ENCODE measurements around the gene RASAL1. TPM values are rescaled to one million over a fixed set of nuclear protein-coding genes. Genes with fewer than 3 reads are reported as not detected.

Gene RASAL1
- total RNA-seq (10 to 100 TPM in 3 of 5 donors, 1 to 10 TPM in 2; 8.8 to 62.0 (median 47.3) TPM), polyA plus RNA-seq (10 to 100 TPM in 2 of 3 donors, 1 to 10 TPM in 1; 3.0 to 28.9 (median 18.8) TPM)
- long read RNA-seq, donor 1, partial matches to known transcripts = 10 of 10 reads
- long read RNA-seq, donor 1, other reads (novel, unspliced or antisense) = 0 of 10 reads
- long read RNA-seq, donor 2 = 0 reads
- long read RNA-seq, donor 3 = 0 reads
- long read RNA-seq, donor 4 = 0 reads
- long read RNA-seq, donor 5 = 0 reads
- long read RNA-seq, donor 6 = 0 reads
- long read RNA-seq, donor 7 = 0 reads
- long read RNA-seq, donor 8 = 0 reads
- long read RNA-seq, donor 9 = 0 reads
- long read RNA-seq, donor 10 = 0 reads

GRCh38 chr12:113135178-113136127, at the start of gene RASAL1:
Gene RASAL1 (minus strand): TSS chr12:113135761. CDS start chr12:113135462, 299 bp downstream.
- peaks cover 0 to 16% (median 13%) of the 10 kb centered on the region in 4 donors for H3K4me1 ChIP-seq
- peak within 1 kb of the TSS; percentile 52 to 91 (median 74) for H3K27ac ChIP-seq
- H3K9me3 ChIP-seq = no peaks in the 10 kb centered on the region
- no peaks in the 10 kb centered on the region for H3K36me3 ChIP-seq
- peak within 1 kb of the TSS; percentile 20 to 52 (median 41) for H3K4me3 ChIP-seq
- peaks cover 7 to 67% (median 20%) of the 10 kb centered on the region in 3 donors for H3K27me3 ChIP-seq
- no peak for TF ChIP-seq EP300 (IDR thresholded peaks at IDR 0.05)
- no peak for TF ChIP-seq POLR2A (IDR thresholded peaks at IDR 0.05)
- TF ChIP-seq CTCF (IDR thresholded peaks at IDR 0.05) = peak in 3 of 7 experiments; percentile 11 to 53 (median 30)
- intact Hi-C loops (cut with DNase I; ENCODE audit: low total_unique reads) = no loop called here
- 2 to 5% (median 3%) methylated on average over 32 to 68 of the region's 68 CpGs for WGBS, 5 donors
- DNase-seq = peak; percentile 79 to 88

- H3K4me3 ChIP-seq = peak overlapping the region; percentile 67 to 97 (median 86)
- WGBS, 5 donors = 0 to 1% (median 0%) methylated on average over 3 to 20 of the region's 20 CpGs
- intact Hi-C loops (cut with DNase I; ENCODE audit: low total_unique reads) = no loop called here
- H3K4me1 ChIP-seq = peaks cover 24 to 54% (median 31%) of the 10 kb centered on the region in 4 donors
- H3K9me3 ChIP-seq = no peaks in the 10 kb centered on the region
- peak; percentile 89 to 96 for DNase-seq
- H3K36me3 ChIP-seq = peaks cover 11 to 37% (median 25%) of the 10 kb centered on the region in 4 donors
- peak overlapping the region; percentile 93 to 98 (median 96) for H3K27ac ChIP-seq
- no peaks in the 10 kb centered on the region for H3K27me3 ChIP-seq
- TF ChIP-seq POLR2A (IDR thresholded peaks at IDR 0.05) (no peak), POLR2AphosphoS5 (IDR thresholded peaks at IDR 0.05) (peak in 1 of 3 donors; percentile 3)
Measured at GRCh38 chr12:113184900-113185179, 49.3 kb upstream of the RASAL1 start.

- no peaks in the 10 kb centered on the region for H3K9me3 ChIP-seq
- WGBS, 5 donors = 23 to 26% (median 25%) methylated on average over 26 of the region's 26 CpGs
- peaks cover 16 to 38% (median 25%) of the 10 kb centered on the region in 4 donors for H3K36me3 ChIP-seq
- TF ChIP-seq CTCF (IDR thresholded peaks at IDR 0.05) (no peak), POLR2A (IDR thresholded peaks at IDR 0.05) (no peak), EP300 (IDR thresholded peaks at IDR 0.05) (no peak), POLR2AphosphoS5 (IDR thresholded peaks at IDR 0.05) (no peak)
- H3K27me3 ChIP-seq = no peaks in the 10 kb centered on the region
- peaks cover 24 to 54% (median 31%) of the 10 kb centered on the region in 4 donors for H3K4me1 ChIP-seq
- DNase-seq = no peak
- intact Hi-C loops (cut with DNase I; ENCODE audit: low total_unique reads) = no loop called here
- H3K27ac ChIP-seq = peak overlapping the region; percentile 93 to 98 (median 96)
- peak overlapping the region; percentile 67 to 97 (median 86) for H3K4me3 ChIP-seq
Measured at GRCh38 chr12:113184098-113184899, 48.7 kb upstream of the RASAL1 start.

- Histone ChIP-seq H3K4me1 (peaks cover 24 to 54% (median 31%) of the 10 kb centered on the region in 4 donors), H3K4me3 (no peak overlapping the region), H3K9me3 (no peaks in the 10 kb centered on the region), H3K36me3 (peaks cover 27 to 45% (median 33%) of the 10 kb centered on the region in 4 donors), H3K27me3 (no peaks in the 10 kb centered on the region), H3K27ac (no peak overlapping the region)
- DNase-seq = no peak
- intact Hi-C loops (cut with DNase I; ENCODE audit: low total_unique reads) = no loop called here
- WGBS, 5 donors = 94 to 96% (median 95%) methylated on average over 11 of the region's 11 CpGs
- no peak for TF ChIP-seq CTCF (IDR thresholded peaks at IDR 0.05)
- TF ChIP-seq EP300 (IDR thresholded peaks at IDR 0.05) = no peak
- TF ChIP-seq POLR2A (IDR thresholded peaks at IDR 0.05) = no peak
- TF ChIP-seq POLR2AphosphoS5 (IDR thresholded peaks at IDR 0.05) = no peak
Measured at GRCh38 chr12:113183030-113183589, 47.5 kb upstream of the RASAL1 start.

Data from stomach (tissue), 19 donors.